H1 (cell line): ENCODE results near the gene SMIM28. TPM values are rescaled to one million over a fixed set of nuclear protein-coding genes. Genes with fewer than 3 reads are reported as not detected.

Experiments used
- BCL11A ChIP-seq, 2 experiments: IDR thresholded peaks; one replicate each; pipeline ENCODE4 v1.6.1; 2011; ENCODE audit warnings: low read depth in 2 of 2, low read length in 2 of 2, mild to moderate bottlenecking in 2 of 2
- CBX8 ChIP-seq: fragments of 300-800, 300-1000 bp; sonication (generic); IDR thresholded peaks from 2 replicates; pipeline ENCODE4 v1.7.1; 2016; ENCODE audit warnings: low read depth, low read length, borderline replicate concordance
- CHD7 ChIP-seq: fragments of 300-600 bp; sonication (generic); IDR thresholded peaks from 2 replicates; pipeline ENCODE4 v1.7.1; 2012; ENCODE audit warnings: low read length, moderate library complexity, mild to moderate bottlenecking, inconsistent platforms; ENCODE audit not compliant: insufficient replicate concordance
- KDM5A ChIP-seq: fragments of 200-600 bp; IDR thresholded peaks from 2 replicates; pipeline ENCODE4 v1.7.1; 2012; ENCODE audit warnings: mild to moderate bottlenecking, low read length, inconsistent platforms, mixed read lengths
- polyA plus RNA-seq, 7 experiments: library from polyadenylated mRNA; depleted of rRNA in 3 of 7; stranded (reverse) in 5 of 7; unstranded in 2 of 7; fragments of >200 nt in 5 of 7; fragments of 200-250 nt in 2 of 7; gene quantifications; 1 replicate in 5 of 7; 2 replicates in 1 of 7; 4 replicates in 1 of 7; pipeline versions ENCODE4 v1.2.1 to v1.2.3, GENCODE V29; 2011 to 2013; ENCODE audit warnings: missing spikeins in 2 of 7, mixed read lengths in 2 of 7
- total RNA-seq: library from RNA; stranded (reverse); fragmentation: NEBNext Ultra II Directional; extraction: Animal tissue kit (Norgen Biotek cat#: 25700); gene quantifications from 2 replicates; pipeline ENCODE4 v1.2.1, GENCODE V29; 2021

SMIM28 gene
- total and polyA plus RNA-seq, 2 of the 8 experiments (the other 6 are each of a cell fraction or from before 2014, with no cell fraction given): not detected

GRCh38 chr6:138371720-138372119, 6.0 kb upstream of the SMIM28 start (continued):
- TF ChIP-seq CHD7 (no peak), KDM5A (no peak), CBX8 (no peak), BCL11A (IDR thresholded peaks at IDR 0.05; ENCODE audit: low read depth in 2 of 2, low read length in 2 of 2) (no peak)
